ENCODE data around the gene GALNT18. TPM values are rescaled to one million over a fixed set of nuclear protein-coding genes. Genes with fewer than 3 reads are reported as not detected.

Gene GALNT18
- polyA plus RNA-seq, 1 donor from 2014 or later = 7.6 TPM

DNA sequence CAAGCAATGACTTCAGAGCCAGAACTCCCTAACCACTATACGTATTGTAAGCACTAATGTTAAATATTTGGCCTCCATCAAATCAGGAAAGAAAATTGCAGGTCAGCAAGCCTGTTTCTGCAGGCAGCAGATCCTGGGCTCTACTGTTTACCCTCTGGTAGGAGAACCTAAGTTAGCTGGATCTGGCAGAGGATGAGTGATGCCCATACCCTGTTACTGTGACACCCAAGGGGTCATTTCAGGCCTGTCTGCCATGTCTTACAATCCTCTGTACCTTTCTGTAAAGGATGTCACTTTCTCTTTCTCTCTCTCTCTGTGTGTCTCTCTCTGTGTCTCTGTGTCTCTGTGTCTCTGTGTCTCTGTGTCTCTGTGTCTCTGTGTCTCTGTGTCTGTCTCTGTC is 375.6 kb downstream of the GALNT18 start:
- Histone ChIP-seq H3K9me3 (ENCODE audit: low read length) (no peaks in the 10 kb centered on the region), H3K79me2 (replicated peaks; ENCODE audit: insufficient read depth, low read length) (no peaks in the 10 kb centered on the region), H3K27ac (ENCODE audit: low read length) (no peak overlapping the region), H3K4me3 (ENCODE audit: low read length) (no peak overlapping the region), H3K9ac (ENCODE audit: low read length) (no peak overlapping the region), H3K36me3 (ENCODE audit: insufficient read depth, low read length) (no peaks in the 10 kb centered on the region), H4K20me1 (ENCODE audit: insufficient read depth) (no peaks in the 10 kb centered on the region), H3K9me2 (ENCODE audit: insufficient read depth, low read length) (no peaks in the 10 kb centered on the region), H3F3A (ENCODE audit: insufficient read depth, low read length, poor library complexity, severe bottlenecking) (no peaks in the 10 kb centered on the region), H2AFZ (ENCODE audit: low read depth, low read length) (no peak overlapping the region), H3K4me2 (ENCODE audit: low read length) (no peak overlapping the region), H3K27me3 (ENCODE audit: insufficient read depth, low read depth, low read length) (no peaks in the 10 kb centered on the region)
- no peak for TF ChIP-seq TAF1 (IDR thresholded peaks at IDR 0.05; ENCODE audit: low read depth)
- TF ChIP-seq RAD21 (conservative IDR thresholded peaks at IDR 0.05) = no peak
- no peak for TF ChIP-seq CTCF (IDR thresholded peaks at IDR 0.05; ENCODE audit: poor library complexity, severe bottlenecking)
- TF ChIP-seq EP300 (conservative IDR thresholded peaks at IDR 0.05; ENCODE audit: poor library complexity, severe bottlenecking) = no peak
- no peak for TF ChIP-seq POLR2AphosphoS5 (IDR thresholded peaks at IDR 0.05)
- no peak for TF ChIP-seq REST (IDR thresholded peaks at IDR 0.05; ENCODE audit: borderline replicate concordance)
- no peak for TF ChIP-seq EZH2 (IDR thresholded peaks at IDR 0.05; ENCODE audit: borderline replicate concordance, insufficient read depth, low read length, poor library complexity, severe bottlenecking)
- no peak for TF ChIP-seq SMC3 (conservative IDR thresholded peaks at IDR 0.05; ENCODE audit: poor library complexity)
- TF ChIP-seq MXI1 (conservative IDR thresholded peaks at IDR 0.05; ENCODE audit: poor library complexity, severe bottlenecking) = no peak

DNA sequence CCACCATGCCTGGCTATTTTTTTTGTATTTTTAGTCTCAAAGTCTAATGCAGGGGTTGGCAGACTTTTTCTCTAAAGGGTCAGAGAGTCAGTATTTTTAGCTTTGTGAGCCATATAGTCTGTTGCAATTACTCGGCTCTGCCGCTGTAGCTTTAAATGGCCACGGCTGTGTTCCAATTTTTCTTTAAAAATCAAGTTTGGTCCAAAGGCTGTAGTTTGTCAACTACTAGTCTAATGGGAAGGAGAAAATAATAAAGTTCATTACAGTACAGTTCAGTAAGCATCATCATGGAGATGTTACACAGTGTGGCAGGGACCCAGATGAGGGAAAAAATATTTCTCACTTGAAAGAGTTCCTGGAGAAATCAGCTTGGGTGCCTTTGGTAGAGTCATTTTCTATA is 376.4 kb downstream of the GALNT18 start:
- no peaks in the 10 kb centered on the region for H3K9me2 ChIP-seq (ENCODE audit: insufficient read depth, low read length)
- H3K36me3 ChIP-seq (ENCODE audit: insufficient read depth, low read length) = no peaks in the 10 kb centered on the region
- no peaks in the 10 kb centered on the region for H3K79me2 ChIP-seq (replicated peaks; ENCODE audit: insufficient read depth, low read length)
- no peak overlapping the region for H3K9ac ChIP-seq (ENCODE audit: low read length)
- TF ChIP-seq EZH2 (IDR thresholded peaks at IDR 0.05; ENCODE audit: borderline replicate concordance, insufficient read depth, low read length, poor library complexity, severe bottlenecking) = no peak
- no peak overlapping the region for H2AFZ ChIP-seq (ENCODE audit: low read depth, low read length)
- no peaks in the 10 kb centered on the region for H3K27me3 ChIP-seq (ENCODE audit: insufficient read depth, low read depth, low read length)
- no peak overlapping the region for H3K4me3 ChIP-seq (ENCODE audit: low read length)
- H3F3A ChIP-seq (ENCODE audit: insufficient read depth, low read length, poor library complexity, severe bottlenecking) = no peaks in the 10 kb centered on the region
- H3K9me3 ChIP-seq (ENCODE audit: low read length) = no peaks in the 10 kb centered on the region
- no peak overlapping the region for H3K4me2 ChIP-seq (ENCODE audit: low read length)
- no peak overlapping the region for H3K27ac ChIP-seq (ENCODE audit: low read length)
- no peaks in the 10 kb centered on the region for H4K20me1 ChIP-seq (ENCODE audit: insufficient read depth)

All from neural cell (in vitro differentiated cells).